Stimulated activated CD8-positive, alpha-beta memory T cell treated with anti-CD3 and anti-CD28 coated beads, Interleukin-12 subunit alpha, Interleukin-12 subunit beta, amount 100 ng/mL, for 1 hour (primary cell): ENCODE measurements around the gene SERPINB4.
"Not testable (repeated sequence)": the region's sequence is repeated elsewhere in the genome, so short reads cannot be mapped to it uniquely, and the experiment has no call there.

Experiments
- DNase-seq: peaks from one replicate; pipeline ENCODE4 v3.0.0-alpha.2; 2020; ENCODE audit warnings: low read depth

The SERPINB4 gene

DNA sequence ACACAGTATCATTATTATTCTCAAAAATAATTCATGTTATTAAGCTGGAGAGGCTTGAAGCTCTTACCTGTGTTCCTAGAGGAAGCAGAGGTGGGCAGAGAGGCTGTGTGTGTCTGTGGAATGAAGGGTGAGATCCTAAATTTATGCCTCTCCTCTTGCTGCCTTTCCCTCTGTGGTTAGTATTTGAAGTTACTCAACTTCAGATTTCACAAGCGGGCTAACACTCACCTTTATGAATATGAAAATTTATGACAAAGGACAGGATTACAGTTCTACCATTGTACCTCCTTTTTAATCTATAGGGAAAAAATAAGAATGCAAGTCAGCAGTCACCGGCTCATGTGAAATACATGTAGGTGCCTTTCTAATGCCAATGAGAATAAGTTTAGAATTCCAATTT, at the start of gene SERPINB4:
TSS of gene SERPINB4 (minus strand) at position 115 of the 400 bp plus-strand sequence. CDS start 679 bp downstream, outside the sequence.
- DNase-seq: not testable (repeated sequence)

DNA sequence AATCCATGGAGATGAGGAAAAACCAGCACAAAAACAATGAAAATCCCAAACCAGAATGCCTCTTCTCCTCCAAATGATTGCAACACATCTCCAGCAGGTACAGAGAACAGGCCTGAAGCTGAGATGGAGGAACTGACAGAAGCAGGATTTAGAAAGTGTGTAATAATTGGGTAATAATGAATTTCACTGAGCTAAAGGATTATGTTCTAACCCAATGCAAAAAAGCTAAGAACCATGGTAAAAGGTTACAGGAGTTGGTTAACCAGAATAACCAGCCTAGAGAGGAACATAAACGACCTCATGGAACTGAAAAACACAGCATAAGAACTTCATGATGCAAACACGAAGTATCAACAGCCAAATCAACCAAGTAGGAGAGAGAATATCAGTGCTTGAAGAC, 45.0 kb upstream of the SERPINB4 start:
- no peak for DNase-seq

DNA sequence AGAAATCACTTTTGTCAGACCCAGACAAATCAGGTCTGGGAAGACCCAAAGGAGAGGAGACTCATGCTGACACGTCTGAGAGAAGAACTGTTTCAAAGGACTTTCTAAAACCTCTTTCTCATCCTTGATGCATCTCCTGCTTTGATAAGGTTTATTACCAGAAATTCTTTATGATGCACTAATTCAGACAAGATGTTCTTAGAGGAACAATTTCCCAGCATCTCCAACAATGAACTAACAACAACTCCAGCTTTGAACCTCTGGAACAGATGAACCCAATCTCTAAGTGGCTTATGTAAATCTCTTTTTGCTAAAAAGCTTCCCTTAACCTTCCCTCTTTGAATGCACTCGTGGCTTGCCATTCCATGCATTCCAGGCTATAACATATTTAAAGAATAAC, 42.8 kb upstream of the SERPINB4 start:
- no peak for DNase-seq

DNA sequence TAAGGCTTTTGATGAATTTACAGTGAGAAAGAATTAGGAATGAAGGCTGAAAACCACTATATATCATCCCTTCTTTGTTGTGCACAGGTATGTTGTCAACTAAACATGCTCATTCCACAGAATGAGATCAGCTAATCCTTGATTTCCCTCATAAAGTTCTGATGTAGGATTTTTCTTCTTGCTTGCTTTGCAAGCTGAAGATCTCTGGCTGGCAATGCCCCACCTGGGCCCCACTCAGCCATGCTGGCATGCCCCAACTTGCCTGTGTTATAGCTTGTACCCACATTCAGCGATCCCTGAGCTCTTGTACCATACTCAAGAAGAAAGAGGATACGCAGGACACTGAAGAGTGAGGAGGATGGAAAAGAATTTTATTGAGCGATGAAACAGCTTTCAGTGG, 40.7 kb upstream of the SERPINB4 start:
- no peak for DNase-seq

DNA sequence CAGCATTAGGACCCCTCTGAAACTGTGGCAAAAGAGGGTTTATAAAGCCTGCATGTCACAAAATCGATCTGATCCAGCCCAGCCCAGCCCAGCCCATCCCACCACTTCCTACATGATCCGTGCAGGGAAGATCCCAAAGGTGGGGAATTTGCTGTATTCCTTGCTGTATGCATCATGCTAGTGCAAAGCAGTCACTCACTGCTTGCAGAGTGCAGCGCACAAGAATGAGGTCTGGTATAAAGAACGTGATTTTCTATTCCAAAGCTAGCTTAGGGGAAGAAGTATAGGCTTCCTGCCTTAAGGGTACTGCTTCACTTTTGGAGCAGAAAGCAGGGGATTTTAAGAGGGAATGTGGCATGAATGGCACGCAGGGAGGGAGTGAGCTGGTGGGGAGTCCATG, 39.8 kb upstream of the SERPINB4 start:
- DNase-seq: no peak

DNA sequence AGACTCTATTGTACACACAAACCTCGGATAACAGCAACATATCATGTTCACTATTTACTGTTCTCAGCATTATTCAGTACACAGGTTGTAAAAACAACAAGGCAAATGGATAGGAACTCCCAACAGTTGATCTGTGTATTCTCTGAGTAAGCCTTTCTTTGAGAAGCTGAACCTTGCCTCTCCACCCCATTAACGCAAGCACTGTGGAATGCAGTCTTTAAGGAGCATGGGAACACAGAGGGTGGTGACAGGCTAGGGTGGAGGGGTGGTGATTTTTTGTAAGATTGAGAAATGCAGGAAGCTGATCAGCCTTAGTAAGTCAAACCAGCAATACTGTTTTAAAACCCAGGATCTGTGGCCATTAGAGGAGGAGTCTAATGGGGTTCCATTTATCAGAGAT, 39.1 kb upstream of the SERPINB4 start:
- DNase-seq: no peak

DNA sequence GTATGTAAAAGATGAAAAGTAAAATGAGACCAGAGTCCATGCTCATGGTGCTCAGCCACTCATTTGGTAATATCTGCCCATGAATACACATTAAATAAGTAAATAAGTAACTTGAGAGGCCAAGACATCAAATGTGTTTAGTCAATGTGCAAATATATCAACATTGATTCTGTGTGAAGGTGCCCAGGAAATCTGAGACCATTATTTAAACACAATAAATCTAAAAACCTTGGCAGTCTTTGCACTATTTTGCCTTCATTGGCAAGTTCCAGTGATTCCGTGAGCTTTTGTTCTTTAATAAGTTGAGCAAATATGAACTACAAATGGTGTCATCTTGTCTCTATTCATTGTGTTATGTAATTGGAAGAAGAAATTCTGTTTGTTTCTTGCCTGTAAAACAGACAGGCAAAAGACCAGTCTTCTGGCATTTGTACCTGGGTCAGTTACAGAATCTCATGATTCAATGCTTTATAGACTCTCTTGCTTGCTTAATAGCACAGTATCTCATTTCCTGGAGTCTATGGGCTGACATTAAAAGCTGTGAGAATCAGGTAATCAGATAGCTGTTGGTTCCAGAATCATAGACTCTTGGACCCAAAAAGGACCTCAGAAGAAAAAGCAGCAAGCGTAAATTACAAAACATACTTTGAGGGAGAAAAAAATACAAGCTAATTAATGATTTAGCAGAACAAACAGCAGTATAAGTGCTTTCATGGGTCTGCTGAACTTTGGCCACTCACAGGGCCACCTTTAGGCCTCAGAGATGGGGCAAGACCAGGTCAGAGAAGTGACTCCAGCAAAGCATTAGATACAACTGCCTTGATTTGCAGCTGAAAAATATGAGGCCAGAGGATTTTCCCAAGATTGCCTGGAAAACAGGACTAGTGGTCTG, 37.6 kb upstream of the SERPINB4 start:
- DNase-seq: no peak

DNA sequence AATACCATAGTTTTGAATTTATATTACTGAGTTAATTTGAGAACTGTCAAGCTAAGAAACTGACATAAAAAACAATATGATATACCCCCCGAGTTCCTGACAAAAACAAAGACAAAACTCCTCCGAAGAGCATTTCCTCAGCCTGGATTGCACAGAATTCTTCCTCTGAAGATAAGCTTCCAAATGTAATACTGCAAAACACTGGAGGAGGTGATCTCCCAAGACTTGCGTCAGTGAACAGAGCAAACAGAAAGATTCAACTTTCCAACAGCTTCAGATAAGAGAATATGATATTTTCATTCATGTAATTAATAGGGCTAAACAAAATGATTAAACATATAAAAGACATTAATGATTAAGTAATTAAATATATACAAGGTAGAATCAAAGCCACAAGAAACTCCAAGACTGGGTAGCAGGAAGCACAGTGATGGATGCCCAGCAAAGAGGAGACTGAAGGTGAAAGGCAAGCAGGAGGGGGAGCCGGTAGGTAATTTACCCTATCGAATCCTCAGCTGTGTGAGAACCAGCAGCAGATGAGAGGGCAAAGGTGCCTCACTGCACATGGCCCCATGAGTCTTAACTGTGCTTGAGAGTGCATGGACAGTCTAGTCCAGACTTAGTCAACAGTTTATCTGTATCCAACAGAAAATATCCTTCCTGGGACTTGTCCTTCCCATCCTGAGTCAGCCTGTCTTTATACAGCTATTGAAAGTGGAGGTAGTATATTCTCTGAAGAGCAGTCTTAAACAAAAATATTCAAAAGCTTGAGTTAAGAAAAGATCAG, 36.0 kb upstream of the SERPINB4 start:
- no peak for DNase-seq

DNA sequence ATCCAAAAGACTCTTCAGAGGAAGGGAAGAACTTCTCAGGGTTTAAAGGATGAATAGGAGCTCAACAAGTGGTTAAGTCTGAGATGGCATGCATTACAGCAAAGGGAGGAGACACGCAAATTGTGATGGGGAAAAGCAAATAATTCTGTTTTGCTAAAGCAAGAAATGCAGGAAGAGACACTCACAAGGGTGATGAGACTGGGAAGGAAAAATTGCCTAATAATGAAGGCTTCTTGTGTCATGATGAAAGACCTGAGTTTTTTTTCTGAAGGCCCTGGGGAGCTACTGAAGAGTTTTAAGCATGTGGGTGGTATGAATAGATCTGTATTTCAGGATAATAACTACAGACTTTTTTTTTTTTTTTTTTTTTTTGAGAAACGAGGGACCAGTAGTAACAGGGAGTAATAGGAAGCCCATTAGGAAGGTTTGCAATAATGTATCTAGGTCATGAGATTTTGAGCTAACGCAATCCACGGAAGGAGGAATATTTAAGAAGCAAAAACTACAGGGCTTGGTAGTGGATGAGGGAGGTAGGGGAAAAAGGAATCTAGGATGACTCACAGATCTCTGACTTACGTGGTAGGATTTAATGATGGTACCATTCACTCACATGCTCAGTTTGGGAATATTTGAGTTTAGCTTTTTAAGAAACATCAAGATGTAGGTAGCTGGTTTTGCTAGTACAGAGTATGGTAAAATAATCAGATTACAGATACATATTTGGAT, 33.6 kb upstream of the SERPINB4 start:
- no peak for DNase-seq

DNA sequence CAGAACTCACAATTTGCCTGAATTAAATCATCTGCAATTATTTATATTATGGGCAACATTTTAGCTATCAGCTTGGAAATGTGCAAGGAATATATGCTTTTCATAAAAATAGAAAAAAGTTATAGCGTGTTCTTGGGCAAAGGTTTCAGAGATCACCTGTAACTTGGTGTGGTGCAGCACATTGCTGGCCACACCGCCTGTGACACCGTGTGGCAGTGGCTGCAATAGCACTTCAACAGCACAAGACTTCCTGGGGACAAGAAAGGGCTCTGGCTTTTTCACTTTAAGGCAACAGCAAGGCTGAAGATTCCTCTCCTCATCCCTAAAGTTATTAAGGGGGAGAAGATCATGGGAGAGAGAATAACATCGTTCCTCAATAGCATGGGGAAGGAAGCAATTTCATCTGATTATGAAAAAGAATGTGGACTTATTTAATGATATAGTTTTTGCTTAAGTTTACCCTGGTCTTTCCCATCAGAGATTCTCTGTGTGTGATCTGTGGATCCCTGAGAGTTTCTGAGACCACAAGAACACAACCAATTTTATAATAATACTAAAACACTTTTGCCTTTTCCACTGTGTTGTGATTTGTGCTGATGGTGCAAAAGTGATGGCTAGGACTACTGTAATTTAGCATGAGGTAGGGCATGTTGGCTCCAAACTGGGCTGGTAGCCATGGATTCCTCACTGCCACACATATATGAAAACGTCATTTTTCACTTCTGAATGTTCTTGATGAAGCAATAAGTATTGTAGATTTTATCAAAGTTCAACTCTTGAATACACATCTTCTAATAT, 32.7 kb upstream of the SERPINB4 start:
- DNase-seq: no peak

DNA sequence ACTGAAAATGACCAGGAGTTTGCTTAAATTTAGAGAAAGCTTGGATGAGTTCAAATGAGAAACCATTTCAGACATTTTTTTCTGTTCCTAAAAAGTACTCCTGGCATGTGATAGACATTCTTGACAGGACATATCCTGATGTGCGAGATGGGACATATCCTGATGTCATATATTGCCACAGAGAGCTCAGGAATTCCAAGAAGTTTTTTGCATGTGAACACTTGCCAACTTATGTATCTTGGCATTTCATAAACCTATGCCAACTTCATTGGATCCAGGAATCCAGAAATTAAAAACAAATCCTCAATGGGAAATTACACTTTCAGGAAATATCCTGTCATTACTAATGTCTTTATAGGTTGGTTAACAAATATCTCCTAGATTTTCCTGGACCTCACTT, 20.5 kb upstream of the SERPINB4 start:
- no peak for DNase-seq

DNA sequence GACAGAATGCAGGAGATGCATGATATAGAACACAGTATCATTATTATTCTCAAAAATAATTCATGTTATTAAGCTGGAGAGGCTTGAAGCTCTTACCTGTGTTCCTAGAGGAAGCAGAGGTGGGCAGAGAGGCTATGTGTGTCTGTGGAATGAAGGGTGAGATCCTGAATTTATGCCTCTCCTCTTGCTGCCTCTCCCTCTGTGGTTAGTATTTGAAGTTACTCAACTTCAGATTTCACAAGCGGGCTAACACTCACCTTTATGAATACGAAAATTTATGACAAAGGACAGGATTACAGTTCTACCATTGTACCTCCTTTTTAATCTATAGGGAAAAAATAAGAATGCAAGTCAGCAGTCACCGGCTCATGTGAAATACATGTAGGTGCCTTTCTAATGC, 17.7 kb upstream of the SERPINB4 start, which contains the start of gene SERPINB3:
TSS of gene SERPINB3 (minus strand) at position 144 of the 400 bp plus-strand sequence. CDS start 677 bp downstream, outside the sequence.
- DNase-seq: not testable (repeated sequence)

DNA sequence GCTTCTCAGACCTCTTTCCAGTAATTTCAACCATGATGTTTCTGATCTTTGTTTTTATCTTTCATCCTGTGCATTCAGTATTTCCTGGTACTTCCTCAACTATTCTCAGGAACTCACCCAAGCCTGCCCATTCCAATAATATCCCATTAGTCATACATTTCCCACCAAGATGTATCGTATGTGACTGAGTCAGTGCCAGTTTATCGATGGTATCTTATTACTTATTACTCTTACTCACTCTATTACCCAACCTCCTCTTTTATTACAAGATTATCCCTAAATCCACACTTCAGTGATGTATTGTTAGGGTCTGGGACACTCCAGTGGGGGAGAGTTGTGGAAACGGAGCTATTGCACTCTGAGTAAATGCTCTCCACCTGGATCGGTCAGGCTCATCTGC, 14.9 kb upstream of the SERPINB4 start:
- DNase-seq: not testable (repeated sequence)

DNA sequence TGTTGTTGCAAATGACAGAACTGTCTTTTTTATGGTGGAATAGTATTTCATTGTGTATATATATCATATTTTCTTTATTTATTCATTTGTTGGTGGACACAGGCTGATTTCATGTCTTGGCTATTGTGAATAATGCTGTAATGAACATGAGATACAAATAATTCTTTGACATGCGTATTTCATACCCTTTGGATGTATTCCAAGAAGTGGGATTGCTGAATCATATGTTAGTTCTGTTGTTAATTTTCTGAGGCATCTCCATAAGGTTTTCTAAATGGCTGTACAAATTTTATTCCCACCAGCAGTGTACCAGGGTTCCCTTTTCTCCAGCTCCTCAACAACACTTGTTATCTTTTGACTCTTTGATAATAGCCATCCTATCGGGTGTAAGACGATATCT, 6.2 kb upstream of the SERPINB4 start:
- not testable (repeated sequence) for DNase-seq

DNA sequence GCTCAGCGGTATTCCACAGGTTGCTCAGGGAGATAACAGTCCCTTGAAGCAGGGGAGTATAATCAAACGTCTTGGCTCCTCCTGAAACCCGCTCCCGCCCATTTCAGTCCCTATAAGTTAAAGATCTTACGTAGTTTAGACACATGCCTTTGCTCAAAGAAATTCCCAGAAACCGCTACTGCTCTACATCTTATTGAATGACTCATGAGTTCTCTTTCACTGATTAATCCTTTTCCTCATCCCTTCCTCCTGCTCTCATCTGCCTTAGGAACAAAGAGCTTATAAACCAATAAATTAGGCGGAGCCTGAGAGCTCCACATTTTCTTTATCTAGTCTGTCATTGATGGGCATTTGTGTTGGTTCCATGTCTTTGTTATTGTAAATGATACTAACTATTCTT, 4.2 kb upstream of the SERPINB4 start:
- DNase-seq: no peak

DNA sequence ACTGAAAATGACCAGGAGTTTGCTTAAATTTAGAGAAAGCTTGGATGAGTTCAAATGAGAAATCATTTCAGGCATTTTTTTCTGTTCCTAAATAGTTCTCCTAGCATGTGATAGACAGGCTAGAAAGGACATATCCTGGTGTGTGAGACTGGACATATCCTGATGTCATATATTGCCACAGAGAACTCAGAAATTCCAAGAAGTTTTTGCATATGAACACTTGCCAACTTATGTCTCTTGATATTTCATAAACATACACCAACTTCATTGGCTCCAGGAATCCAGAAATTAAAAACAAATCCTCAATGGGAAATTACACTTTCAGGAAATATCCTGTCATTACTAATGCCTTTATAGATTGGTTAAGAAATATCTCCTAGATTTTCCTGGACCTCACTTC, 2.9 kb upstream of the SERPINB4 start:
- DNase-seq: no peak

DNA sequence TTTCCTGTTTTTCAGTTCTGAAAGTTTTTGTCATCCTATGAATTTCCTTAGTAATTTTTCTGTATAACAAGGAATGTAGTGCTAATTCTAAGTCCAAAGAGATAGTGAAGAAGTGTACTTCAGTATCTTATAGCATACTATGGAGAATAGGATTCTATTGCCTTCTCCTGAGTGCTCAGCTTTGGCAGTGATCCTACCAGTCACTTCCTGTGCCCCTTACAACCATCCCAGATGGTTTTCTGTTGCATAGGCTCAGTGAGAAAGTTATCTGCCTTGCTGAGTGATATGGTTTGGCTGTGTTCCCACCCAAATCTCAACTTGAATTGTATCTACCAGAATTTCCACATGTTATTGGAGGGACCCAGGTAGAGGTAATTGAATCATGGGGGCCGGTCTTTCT, 638 bp upstream of the SERPINB4 start:
- DNase-seq: not testable (repeated sequence)

DNA sequence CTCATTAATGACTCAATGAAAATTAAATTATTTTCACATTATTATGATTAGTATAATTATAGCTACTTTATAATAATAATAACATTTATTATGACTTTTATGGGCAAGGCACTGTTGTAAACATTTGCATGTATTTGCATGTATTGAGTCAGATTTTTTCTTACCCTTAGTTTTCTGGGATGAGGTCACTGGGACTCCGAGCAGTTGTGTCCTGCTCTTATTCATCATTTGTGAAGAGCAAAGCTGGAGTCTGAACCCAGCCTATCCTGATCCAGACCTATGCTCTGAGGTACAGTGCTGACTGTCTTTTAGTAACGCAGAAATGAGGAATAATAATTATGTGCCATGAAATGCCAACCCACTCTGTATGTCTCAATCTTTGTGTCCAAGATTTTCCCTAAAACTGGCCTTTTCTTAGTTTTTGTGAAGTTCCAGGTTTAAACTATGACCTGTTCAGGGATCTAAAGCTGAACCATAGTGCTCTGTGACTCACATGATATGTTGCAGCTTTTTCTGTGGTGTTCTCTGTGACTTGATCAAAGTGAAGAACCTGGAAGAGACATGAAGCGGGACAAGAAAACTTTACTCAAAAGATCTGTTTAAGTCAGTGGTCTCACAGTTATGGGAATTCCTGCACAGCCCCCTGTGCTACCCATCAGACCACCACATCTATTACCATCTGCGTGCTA, 1.2 kb downstream of the SERPINB4 start:
- DNase-seq: not testable (repeated sequence)

DNA sequence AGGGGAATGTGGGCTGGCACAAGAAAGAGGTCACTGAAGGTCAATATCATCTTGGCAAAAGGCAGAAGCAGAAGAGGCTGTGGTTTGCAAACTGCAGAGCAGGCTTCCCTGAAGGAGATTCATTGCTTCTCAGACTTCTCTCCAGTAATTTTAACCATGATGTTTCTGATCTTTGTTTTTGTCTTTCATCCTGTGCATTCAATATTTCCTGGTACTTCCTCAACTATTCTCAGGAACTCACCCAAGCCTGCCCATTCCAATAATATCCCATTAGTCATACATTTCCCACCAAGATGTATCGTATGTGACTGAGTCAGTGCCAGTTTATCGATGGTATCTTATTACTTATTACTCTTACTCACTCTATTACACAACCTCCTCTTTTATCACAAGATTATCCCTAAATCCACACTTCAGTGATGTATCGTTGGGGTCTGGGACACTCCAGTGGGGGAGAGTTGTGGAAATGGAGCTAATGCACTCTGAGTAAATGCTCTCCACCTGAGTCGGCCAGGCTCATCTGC, 2.8 kb downstream of the SERPINB4 start:
- DNase-seq: not testable (repeated sequence)

DNA sequence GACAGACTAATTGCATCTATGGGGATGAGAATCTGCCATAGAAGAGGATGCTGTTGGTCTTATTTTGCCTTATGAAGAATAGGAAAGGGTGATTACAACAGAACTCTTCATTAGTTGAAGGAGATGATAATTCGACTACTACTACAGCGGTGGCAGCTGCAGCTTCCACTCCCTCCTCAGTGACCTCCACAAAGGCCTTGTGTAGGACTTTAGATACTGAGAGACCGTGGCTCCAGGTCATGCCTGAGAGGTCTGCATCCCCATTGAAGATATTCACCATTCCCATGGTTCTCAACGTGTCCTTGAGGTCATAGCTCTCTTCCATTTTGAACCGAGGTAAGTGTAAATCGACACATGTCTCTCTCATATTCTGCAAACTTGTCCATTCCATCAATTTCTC, 6.4 kb downstream of the SERPINB4 start:
- no peak for DNase-seq

DNA sequence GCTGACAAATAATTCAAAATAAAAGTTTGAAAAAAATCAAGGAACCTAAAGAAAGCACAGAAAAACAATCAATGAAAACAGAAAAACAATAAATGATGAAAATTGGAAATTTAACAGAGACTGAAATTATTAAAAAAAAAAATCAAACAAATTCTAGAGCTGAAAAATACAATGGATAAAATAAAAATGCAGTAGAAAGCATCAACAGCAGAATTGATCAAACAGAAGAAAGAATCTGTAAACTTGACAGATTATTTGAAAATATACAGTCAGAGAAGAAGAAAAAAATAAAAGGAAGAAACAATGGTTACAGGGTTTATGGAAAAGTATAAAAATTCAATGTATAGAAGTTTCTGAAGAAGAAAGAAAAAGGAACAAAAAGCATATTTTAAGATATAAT, 16.2 kb downstream of the SERPINB4 start:
- no peak for DNase-seq
